Endometrial microvascular endothelial cells (primary cell): ENCODE results near the gene TBXA2R. TPM values are rescaled to one million over a fixed set of nuclear protein-coding genes. Genes with fewer than 3 reads are reported as not detected.
"Not testable (repeated sequence)": the region's sequence is repeated elsewhere in the genome, so short reads cannot be mapped to it uniquely, and the experiment has no call there.

Source experiments
- in situ Hi-C: cut with HindIII; loops from 2 replicates; pipeline ENCODE4 v1.10.0; 2017; ENCODE audit warnings: low sequenced_read_pairs, low pct_unique_long_range_greater_than_20kb; ENCODE audit errors: inconsistent ontology term
- total RNA-seq: library from RNA; depleted of rRNA; stranded (reverse); fragments of >200 nt; gene quantifications from one replicate; pipeline ENCODE4 v1.2.3, GENCODE V29; 2015; ENCODE audit errors: inconsistent ontology term

The TBXA2R gene
- total RNA-seq, 1 donor from 2014 or later = 4.2 TPM

DNA sequence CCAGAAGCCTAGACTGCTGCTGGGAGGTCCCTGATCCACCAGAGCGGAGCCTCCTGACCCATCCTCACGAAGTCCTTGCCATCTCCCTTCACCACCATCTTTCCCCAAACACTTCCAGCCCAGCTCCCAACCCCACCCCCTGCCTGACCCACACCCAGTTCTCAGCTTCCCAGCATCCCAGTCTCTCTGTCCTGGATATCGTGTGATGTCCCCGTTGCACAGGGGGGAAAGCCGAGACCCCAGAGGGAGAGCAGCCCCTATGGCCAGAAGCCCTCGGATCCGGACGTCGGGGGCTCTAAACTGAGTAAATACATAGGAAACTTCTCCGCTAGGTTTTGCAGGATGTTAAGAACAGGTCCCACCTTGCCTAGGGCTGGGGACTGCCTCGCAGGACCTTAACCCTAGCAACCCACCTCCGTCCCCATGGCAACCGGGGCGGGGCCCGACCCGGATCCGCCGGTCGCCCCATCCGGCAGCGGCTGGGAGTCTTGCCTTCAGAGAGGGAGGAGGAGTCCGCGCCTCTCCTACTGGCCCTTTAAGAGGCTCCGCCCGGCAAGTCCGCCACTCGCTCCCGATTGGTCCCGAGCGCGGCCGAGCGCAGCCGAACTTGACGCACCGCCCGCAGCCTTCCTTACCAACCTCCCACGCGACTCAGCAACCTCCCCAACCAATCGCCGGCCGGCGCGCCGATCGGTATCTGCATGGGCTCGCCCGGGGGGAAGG is 34.4 kb downstream of the TBXA2R start:
- in situ Hi-C loops = no loop called here

DNA sequence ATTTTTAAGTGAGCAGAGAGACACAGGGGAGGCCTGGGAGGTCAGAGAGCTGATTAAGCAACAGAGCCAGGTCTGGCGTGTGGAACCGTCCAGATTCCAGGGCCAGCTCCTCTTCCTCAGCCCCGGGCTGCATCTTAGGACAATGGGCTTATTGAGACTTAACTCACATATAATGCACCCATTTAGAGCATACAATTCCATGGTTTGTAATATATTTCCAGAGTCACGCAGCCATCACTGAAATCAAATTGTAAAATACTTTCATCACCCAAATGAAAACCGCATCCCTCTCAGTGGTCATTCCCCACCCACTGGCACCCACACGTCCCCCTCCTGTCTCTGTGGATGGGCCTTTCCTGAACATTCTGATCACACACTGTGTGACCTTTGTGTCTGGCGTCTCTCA is 36.1 kb downstream of the TBXA2R start:
- in situ Hi-C loops = no loop called here

GRCh38 chr19:3570042-3570441 is 36.6 kb downstream of the TBXA2R start:
- in situ Hi-C loops = not testable (repeated sequence)

GRCh38 chr19:3565139-3565538 is 41.5 kb downstream of the TBXA2R start:
- in situ Hi-C loops = no loop called here

DNA sequence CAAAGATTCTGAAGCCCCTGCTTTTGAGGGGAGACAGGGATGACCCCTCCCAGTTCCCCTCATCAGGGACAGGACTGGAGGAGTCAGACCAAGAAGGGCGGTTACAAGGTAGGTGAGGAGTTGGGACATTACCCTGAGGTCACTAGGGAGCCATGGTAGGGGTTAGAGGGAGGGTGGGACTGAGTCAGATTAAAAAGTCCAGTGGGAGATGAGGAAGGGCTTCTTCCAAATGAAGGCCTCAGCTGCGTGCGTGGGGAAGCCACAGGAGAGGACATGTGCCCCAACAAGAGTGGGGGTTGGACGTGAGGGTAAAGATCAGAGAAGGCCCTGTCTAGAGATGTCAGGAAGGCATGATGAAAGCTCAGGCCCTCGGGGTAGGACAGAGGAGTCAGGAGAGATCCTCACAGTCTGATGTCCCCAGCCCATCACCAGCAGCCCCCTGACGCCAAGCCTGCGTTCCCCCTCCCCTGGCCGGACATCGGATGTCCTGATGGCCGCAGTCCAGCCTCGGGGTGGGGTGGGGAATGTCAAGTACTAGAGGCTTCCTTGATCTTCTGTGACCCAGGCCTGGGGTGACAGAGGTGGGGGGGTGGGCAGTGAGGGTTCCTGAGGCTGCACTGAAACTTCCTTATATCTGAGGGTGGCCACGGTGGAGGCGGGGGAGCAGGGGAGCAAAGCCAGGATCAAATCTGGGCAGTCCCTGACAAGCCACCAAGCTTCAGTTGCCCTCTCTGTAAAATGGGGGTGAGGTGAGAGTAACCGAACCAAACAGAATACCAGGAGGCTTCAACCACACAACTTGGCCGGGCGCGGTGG is 42.8 kb downstream of the TBXA2R start:
- in situ Hi-C loops = no loop called here

- in situ Hi-C loops = no loop called here
Measured at GRCh38 chr19:3557461-3558248, 49.0 kb downstream of the TBXA2R start, which contains the start of gene MFSD12. Gene MFSD12 (minus strand): TSS chr19:3557586. CDS start chr19:3557403, 183 bp downstream.

DNA sequence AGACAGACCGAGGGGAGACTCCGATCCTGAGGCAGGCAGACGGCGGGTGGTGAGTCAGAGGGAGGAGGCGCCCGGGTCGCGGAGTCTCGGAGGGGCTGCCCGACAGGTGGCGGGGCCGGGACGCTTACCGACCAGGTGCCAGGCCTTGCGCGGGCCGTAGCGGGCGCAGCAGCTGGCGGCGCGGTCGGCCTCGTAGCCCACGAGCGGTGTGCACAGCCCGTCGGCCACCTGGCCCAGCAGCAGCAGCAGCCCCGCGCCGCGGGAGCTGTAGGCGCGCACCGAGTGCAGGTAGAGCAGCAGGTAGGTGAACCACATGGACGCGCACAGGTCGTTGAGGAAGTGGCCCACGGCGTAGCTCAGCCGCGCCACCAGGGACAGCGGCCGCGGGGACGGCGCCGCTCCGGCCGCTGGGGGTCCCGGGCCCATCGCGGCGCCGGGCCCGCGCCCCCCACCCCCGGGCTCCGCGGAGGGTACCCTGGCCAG is 49.7 kb downstream of the TBXA2R start:
- in situ Hi-C loops = no loop called here

- in situ Hi-C loops = no loop called here
Measured at GRCh38 chr19:3556423-3556977, 50.2 kb downstream of the TBXA2R start.

GRCh38 chr19:3555653-3556422 is 50.8 kb downstream of the TBXA2R start:
- in situ Hi-C loops = no loop called here

DNA sequence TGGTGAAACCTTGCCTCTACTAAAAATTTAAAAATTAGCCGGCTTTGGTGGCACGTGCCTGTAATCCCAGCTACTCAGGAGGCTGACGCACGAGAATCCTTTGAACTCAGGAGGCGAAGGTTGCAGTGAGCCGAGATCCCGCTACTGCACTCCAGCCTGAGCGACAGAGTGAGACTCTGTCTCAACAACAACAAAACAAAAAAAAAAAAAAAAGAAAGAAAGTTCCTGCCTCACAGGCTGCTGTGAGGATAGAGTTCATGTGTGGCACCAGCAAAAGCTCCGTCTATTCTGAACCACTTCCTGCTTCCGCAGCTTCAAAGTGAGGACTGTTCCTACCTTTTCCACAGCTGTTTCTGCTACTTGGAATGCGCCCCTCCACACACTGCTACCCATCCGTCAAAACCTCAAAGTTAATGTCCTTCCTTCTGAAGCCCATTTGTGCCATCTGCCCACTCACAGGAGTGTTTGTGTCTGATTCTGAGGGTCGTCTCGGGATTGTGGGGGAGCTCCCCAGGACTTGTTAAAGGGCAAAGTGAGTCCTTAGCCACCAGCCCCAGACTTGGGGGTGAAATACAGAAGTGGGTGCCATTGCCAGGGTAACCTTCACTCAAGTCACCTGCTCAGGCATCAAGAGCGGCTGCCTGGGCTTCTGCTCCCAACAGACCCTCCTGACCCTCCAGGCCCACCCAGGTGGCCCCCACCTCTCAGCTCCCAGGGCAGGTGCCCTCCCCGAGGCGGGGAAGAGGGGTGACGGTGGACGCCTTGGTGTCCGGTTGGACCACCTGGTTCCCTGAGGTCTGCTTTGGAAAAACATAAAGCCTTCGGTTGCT is 52.2 kb downstream of the TBXA2R start:
- in situ Hi-C loops = no loop called here

DNA sequence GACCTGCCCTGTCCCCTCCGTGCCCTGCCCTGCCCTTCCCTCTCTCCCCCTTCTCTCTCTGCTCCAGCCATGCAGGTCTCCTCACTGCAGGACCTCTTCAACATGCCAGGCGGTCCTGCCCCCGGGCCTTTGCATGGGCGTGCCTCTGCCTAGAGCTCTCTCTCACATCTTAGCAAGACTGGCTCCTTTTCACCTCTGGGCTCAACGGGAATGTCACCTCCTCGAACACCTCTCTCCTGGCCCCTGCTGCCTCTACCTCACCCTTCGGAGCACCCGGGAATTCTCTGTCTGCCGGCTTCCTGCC is 54.9 kb downstream of the TBXA2R start:
- in situ Hi-C loops = no loop called here

DNA sequence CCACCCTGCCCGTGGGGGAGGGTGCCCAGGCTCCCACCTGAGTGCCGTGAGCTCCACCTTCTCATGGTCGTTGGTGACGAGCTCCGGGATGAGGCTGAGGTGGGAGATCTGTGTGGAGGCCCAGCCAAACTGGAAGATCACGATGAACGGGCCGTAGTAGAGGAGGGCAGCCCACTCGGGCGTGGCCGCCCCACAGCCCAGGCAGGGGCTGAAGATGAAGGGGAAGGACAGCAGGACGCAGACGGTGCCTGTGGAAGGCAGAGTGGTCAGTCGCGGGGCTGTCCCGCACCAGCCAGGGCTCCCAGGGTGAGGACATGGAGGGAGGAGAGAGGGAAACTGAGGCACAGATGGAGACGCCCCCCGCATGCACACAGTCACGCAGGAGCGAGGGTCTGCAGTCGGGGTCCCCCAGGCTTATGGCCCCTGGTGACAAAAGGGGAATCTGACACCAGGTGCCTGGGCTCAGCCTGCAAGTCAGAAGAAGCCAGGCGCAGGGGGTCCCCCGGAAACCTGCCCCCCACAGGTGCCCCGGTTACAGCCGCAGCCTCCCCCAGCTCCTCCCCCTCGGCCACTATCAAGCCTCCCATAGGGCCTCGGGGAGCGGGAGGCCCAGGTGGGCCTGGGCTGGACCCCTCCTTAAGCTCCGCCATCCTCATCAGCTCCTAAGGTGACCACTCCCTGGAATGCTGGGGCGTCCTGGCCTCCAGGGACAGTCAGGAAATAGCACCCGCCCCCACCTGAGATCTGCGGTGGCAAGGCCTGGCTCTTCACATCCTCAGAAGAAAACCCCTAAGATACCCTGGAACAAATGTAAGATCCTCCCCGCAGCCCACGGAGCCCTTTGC is 55.5 kb downstream of the TBXA2R start:
- in situ Hi-C loops = no loop called here

DNA sequence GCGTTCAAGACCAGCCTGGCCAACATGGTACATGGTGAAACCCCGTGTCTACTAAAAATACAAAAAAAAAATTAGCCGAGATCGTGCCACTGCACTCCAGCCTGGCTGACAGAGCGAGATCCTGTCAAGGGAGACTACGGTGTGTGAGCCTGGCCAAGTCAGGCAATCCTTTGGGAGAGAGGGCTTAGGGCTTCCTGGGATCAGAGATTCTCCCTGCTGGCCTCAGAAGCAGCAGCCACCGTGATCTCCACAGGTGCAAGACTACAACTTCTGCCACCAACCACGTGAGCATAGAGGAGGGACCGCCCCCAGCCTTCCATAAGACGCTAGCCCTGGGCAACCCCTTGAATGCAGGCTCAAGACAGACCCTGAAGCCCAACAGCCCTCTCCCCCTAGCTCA is 56.9 kb downstream of the TBXA2R start:
- in situ Hi-C loops = no loop called here

- in situ Hi-C loops = no loop called here
Measured at GRCh38 chr19:3548606-3549005, 58.1 kb downstream of the TBXA2R start.

GRCh38 chr19:3547767-3548282 is 58.9 kb downstream of the TBXA2R start:
- in situ Hi-C loops = no loop called here

DNA sequence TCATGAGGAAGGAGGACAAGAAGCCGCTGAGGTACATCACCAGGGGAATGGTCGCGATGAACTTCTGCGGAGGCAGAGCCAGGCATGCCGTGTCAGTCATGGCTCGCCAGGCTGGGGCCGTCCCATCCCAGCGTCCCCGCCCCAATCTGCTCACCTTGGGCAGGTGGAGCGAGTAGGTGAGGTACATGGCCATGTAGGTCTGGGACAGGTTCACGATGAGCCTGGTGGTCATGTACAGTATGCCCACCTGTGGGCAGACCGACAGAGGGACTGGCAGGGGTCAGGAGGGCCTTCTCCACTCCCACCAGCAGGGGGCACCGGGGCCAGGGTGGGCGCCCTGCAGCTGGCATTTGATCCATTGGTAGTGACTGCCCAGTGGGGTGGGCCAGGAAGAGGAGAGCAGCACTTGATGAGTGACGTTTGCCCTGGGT is 59.4 kb downstream of the TBXA2R start:
- in situ Hi-C loops = no loop called here

DNA sequence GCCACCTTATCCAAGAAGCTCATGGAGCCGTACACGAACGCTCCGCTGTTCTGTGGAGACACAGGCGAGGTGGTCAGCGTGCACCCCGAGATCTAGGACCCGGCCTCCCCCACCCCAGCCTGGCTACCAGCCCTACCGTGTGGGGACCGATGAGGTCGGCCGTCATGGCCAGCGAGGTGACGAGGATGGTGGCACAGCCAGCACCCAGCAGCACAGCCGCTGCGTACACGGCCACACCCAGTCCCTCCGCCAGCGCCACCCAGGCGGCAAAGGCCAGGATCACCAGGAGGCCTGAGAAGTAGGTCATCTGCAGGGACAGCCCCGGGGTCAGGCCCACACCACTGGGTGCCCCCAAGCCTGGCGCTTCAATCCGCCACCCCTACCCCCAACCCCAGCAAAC is 60.6 kb downstream of the TBXA2R start:
- in situ Hi-C loops = no loop called here
